Measurements from ENCODE around the gene UST.

DNA sequence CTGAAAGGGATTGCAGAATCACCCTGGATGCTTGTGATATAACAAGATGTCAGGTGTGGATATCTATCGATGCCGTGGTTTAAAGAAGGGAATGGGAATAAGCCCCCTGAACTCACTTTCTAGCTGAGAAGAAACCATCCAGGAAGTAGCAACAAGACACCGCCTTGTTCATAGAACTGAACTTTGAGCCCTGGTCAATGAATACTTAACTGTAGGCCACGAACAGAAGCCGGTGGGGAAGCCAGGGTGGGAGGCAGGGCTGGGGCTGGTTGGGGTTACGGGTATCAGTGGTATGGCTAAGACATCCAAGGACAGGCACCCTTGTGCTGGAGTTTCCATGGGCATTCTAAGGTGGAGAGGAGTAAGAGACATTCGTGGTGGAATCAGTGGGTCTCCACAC lies 61.0 kb downstream of the UST start:
- TF ChIP-seq POLR2AphosphoS5 (IDR thresholded peaks at IDR 0.05; ENCODE audit: low read depth, low read length): no peak
- no peak for TF ChIP-seq POLR2A (IDR thresholded peaks at IDR 0.05; ENCODE audit: low read depth, low read length)

Measured in GM12891 (cell line).